ENCODE results near the gene KASH5.

- no peak for TF ChIP-seq ZNF224 (CRISPR knock-in tag; IDR thresholded peaks at IDR 0.05)
- no peak for TF ChIP-seq POGZ (CRISPR knock-in tag; IDR thresholded peaks at IDR 0.05)
- TF ChIP-seq FOXJ3 (CRISPR knock-in tag; IDR thresholded peaks at IDR 0.05; ENCODE audit: borderline replicate concordance) = no peak
- TF ChIP-seq EP300 (IDR thresholded peaks at IDR 0.05; ENCODE audit: low read depth in 2 of 2, low read length in 2 of 2) = no peak
- TF ChIP-seq EP300 (CRISPR knock-in tag; IDR thresholded peaks at IDR 0.05; ENCODE audit: borderline replicate concordance) = no peak
- no peak for TF ChIP-seq TCF7L2 (IDR thresholded peaks at IDR 0.05; ENCODE audit: low read depth, low read length)
- TF ChIP-seq ZNF616 (CRISPR knock-in tag; IDR thresholded peaks at IDR 0.05; ENCODE audit: low read depth) = no peak
- no peak for TF ChIP-seq HDAC2 (CRISPR knock-in tag; IDR thresholded peaks at IDR 0.05)
Observed at GRCh38 chr19:49383599-49383998, 4.5 kb upstream of the KASH5 start.

All from HepG2 (cell line).